Activated naive CD8-positive, alpha-beta T cell (primary cell): ENCODE measurements around the gene TNNI3K.
A peak's percentile ranks its signal among the peaks of the same experiment; 100 is the strongest.

Source experiments
- H3K27ac Mint-ChIP-seq: one replicate; pipeline ENCODE4 v1.8.0; 2021; ENCODE audit warnings: mixed read lengths
- H3K27me3 Mint-ChIP-seq: one replicate; pipeline ENCODE4 v1.8.0; 2021; ENCODE audit warnings: mixed read lengths
- H3K36me3 Mint-ChIP-seq: one replicate; pipeline ENCODE4 v1.8.0; 2021; ENCODE audit warnings: mixed read lengths
- H3K4me1 Mint-ChIP-seq: one replicate; pipeline ENCODE4 v1.8.0; 2021; ENCODE audit warnings: low read depth, mixed read lengths
- H3K4me3 Mint-ChIP-seq: one replicate; pipeline ENCODE4 v1.8.0; 2021; ENCODE audit warnings: mild to moderate bottlenecking, mixed read lengths
- H3K9me3 Mint-ChIP-seq: one replicate; pipeline ENCODE4 v1.8.0; 2021; ENCODE audit warnings: low read depth, mixed read lengths

The TNNI3K gene

GRCh38 chr1:74235153-74235552, at the start of gene TNNI3K:
TNNI3K (plus strand) TSS chr1:74235387; CDS start chr1:74235452, 65 bp downstream.
- Mint-ChIP-seq H3K4me3 (no peak within 1 kb of the TSS), H3K9me3 (peaks cover 4% of the 10 kb centered on the region), H3K27me3 (no peaks in the 10 kb centered on the region), H3K27ac (no peak within 1 kb of the TSS), H3K4me1 (no peaks in the 10 kb centered on the region), H3K36me3 (peaks cover 9% of the 10 kb centered on the region)

GRCh38 chr1:74193908-74194307, 41.3 kb upstream of the TNNI3K start:
- Mint-ChIP-seq H3K9me3 (peaks cover 8% of the 10 kb centered on the region), H3K4me3 (no peak overlapping the region), H3K27ac (no peak overlapping the region), H3K4me1 (peaks cover 13% of the 10 kb centered on the region), H3K36me3 (peaks cover 8% of the 10 kb centered on the region), H3K27me3 (no peaks in the 10 kb centered on the region)

- H3K27ac Mint-ChIP-seq = no peak overlapping the region
- H3K36me3 Mint-ChIP-seq = peaks cover 4% of the 10 kb centered on the region
- no peaks in the 10 kb centered on the region for H3K27me3 Mint-ChIP-seq
- H3K4me1 Mint-ChIP-seq = peaks cover 27% of the 10 kb centered on the region
- peaks cover under 1% of the 10 kb centered on the region for H3K9me3 Mint-ChIP-seq
- H3K4me3 Mint-ChIP-seq = no peak overlapping the region
These were observed 39.8 kb upstream of the TNNI3K start for GRCh38 chr1:74195339-74195738.

GRCh38 chr1:74197255-74197654, 37.9 kb upstream of the TNNI3K start:
- peak overlapping the region; percentile 89 for H3K4me3 Mint-ChIP-seq
- H3K27ac Mint-ChIP-seq = peak overlapping the region; percentile 82
- H3K27me3 Mint-ChIP-seq = no peaks in the 10 kb centered on the region
- H3K36me3 Mint-ChIP-seq = peaks cover 12% of the 10 kb centered on the region
- H3K4me1 Mint-ChIP-seq = peaks cover 30% of the 10 kb centered on the region
- H3K9me3 Mint-ChIP-seq = no peaks in the 10 kb centered on the region

GRCh38 chr1:74197657-74198552, 37.3 kb upstream of the TNNI3K start, which contains the start of the genes FPGT and LRRIQ3:
FPGT (plus strand) TSS chr1:74198242; CDS start chr1:74198279, 37 bp downstream.
LRRIQ3 (minus strand) TSS chr1:74198176; CDS start chr1:74183684, 14,492 bp downstream.
- H3K36me3 Mint-ChIP-seq = peaks cover 12% of the 10 kb centered on the region
- no peaks in the 10 kb centered on the region for H3K9me3 Mint-ChIP-seq
- peak within 1 kb of the TSS; percentile 82 for H3K27ac Mint-ChIP-seq
- peak within 1 kb of the TSS; percentile 89 for H3K4me3 Mint-ChIP-seq
- no peaks in the 10 kb centered on the region for H3K27me3 Mint-ChIP-seq
- H3K4me1 Mint-ChIP-seq = peaks cover 30% of the 10 kb centered on the region

GRCh38 chr1:74199504-74199903, 35.7 kb upstream of the TNNI3K start:
- no peaks in the 10 kb centered on the region for H3K27me3 Mint-ChIP-seq
- H3K27ac Mint-ChIP-seq = no peak overlapping the region
- no peaks in the 10 kb centered on the region for H3K9me3 Mint-ChIP-seq
- H3K4me1 Mint-ChIP-seq = peaks cover 30% of the 10 kb centered on the region
- peaks cover 14% of the 10 kb centered on the region for H3K36me3 Mint-ChIP-seq
- H3K4me3 Mint-ChIP-seq = peak overlapping the region; percentile 89

- Mint-ChIP-seq H3K27me3 (no peaks in the 10 kb centered on the region), H3K4me1 (peaks cover 4% of the 10 kb centered on the region), H3K36me3 (peaks cover 21% of the 10 kb centered on the region), H3K4me3 (no peak overlapping the region), H3K27ac (no peak overlapping the region), H3K9me3 (no peaks in the 10 kb centered on the region)
These were observed 29.9 kb upstream of the TNNI3K start for GRCh38 chr1:74205266-74205665.

- H3K4me1 Mint-ChIP-seq = no peaks in the 10 kb centered on the region
- H3K9me3 Mint-ChIP-seq = no peaks in the 10 kb centered on the region
- H3K27ac Mint-ChIP-seq = no peak overlapping the region
- H3K4me3 Mint-ChIP-seq = no peak overlapping the region
- H3K36me3 Mint-ChIP-seq = peaks cover 7% of the 10 kb centered on the region
- H3K27me3 Mint-ChIP-seq = no peaks in the 10 kb centered on the region
These were observed 20.0 kb upstream of the TNNI3K start for GRCh38 chr1:74215229-74215628.

GRCh38 chr1:74222701-74223100, 12.5 kb upstream of the TNNI3K start:
- no peak overlapping the region for H3K27ac Mint-ChIP-seq
- no peak overlapping the region for H3K4me3 Mint-ChIP-seq
- peaks cover 18% of the 10 kb centered on the region for H3K36me3 Mint-ChIP-seq
- no peaks in the 10 kb centered on the region for H3K27me3 Mint-ChIP-seq
- peaks cover 37% of the 10 kb centered on the region for H3K9me3 Mint-ChIP-seq
- H3K4me1 Mint-ChIP-seq = no peaks in the 10 kb centered on the region

GRCh38 chr1:74223453-74223852, 11.7 kb upstream of the TNNI3K start:
- Mint-ChIP-seq H3K27ac (no peak overlapping the region), H3K4me1 (no peaks in the 10 kb centered on the region), H3K4me3 (no peak overlapping the region), H3K27me3 (no peaks in the 10 kb centered on the region), H3K36me3 (peaks cover 18% of the 10 kb centered on the region), H3K9me3 (peaks cover 37% of the 10 kb centered on the region)

- peaks cover 9% of the 10 kb centered on the region for H3K36me3 Mint-ChIP-seq
- no peak overlapping the region for H3K27ac Mint-ChIP-seq
- H3K4me1 Mint-ChIP-seq = no peaks in the 10 kb centered on the region
- no peaks in the 10 kb centered on the region for H3K27me3 Mint-ChIP-seq
- H3K4me3 Mint-ChIP-seq = no peak overlapping the region
- peaks cover 4% of the 10 kb centered on the region for H3K9me3 Mint-ChIP-seq
These were observed 1.3 kb downstream of the TNNI3K start for GRCh38 chr1:74236440-74236839.

GRCh38 chr1:74237035-74237434, 1.8 kb downstream of the TNNI3K start:
- peaks cover 3% of the 10 kb centered on the region for H3K9me3 Mint-ChIP-seq
- no peaks in the 10 kb centered on the region for H3K27me3 Mint-ChIP-seq
- no peaks in the 10 kb centered on the region for H3K4me1 Mint-ChIP-seq
- no peak overlapping the region for H3K27ac Mint-ChIP-seq
- H3K36me3 Mint-ChIP-seq = peaks cover 9% of the 10 kb centered on the region
- no peak overlapping the region for H3K4me3 Mint-ChIP-seq

GRCh38 chr1:74237787-74238186, 2.6 kb downstream of the TNNI3K start:
- Mint-ChIP-seq H3K9me3 (no peaks in the 10 kb centered on the region), H3K36me3 (peaks cover 10% of the 10 kb centered on the region)

GRCh38 chr1:74245168-74245772, 10.1 kb downstream of the TNNI3K start:
- H3K27me3 Mint-ChIP-seq = no peaks in the 10 kb centered on the region
- H3K27ac Mint-ChIP-seq = no peak overlapping the region
- no peaks in the 10 kb centered on the region for H3K4me1 Mint-ChIP-seq
- peaks cover 2% of the 10 kb centered on the region for H3K36me3 Mint-ChIP-seq
- H3K9me3 Mint-ChIP-seq = no peaks in the 10 kb centered on the region
- H3K4me3 Mint-ChIP-seq = no peak overlapping the region

More at GRCh38 chr1:74237787-74238186, 2.6 kb downstream of the TNNI3K start:
- Mint-ChIP-seq H3K4me3 (no peak overlapping the region), H3K27me3 (no peaks in the 10 kb centered on the region), H3K27ac (no peak overlapping the region), H3K4me1 (no peaks in the 10 kb centered on the region)

GRCh38 chr1:74246315-74246714, 11.1 kb downstream of the TNNI3K start:
- H3K4me1 Mint-ChIP-seq = no peaks in the 10 kb centered on the region
- no peak overlapping the region for H3K4me3 Mint-ChIP-seq
- H3K27me3 Mint-ChIP-seq = no peaks in the 10 kb centered on the region
- no peak overlapping the region for H3K27ac Mint-ChIP-seq
- peaks cover 2% of the 10 kb centered on the region for H3K36me3 Mint-ChIP-seq
- no peaks in the 10 kb centered on the region for H3K9me3 Mint-ChIP-seq
